Subcutaneous adipose tissue (tissue), 4 donors: ENCODE data around the gene SLC27A1. TPM values are rescaled to one million over a fixed set of nuclear protein-coding genes. Genes with fewer than 3 reads are reported as not detected.

ENCODE experiments used
- total RNA-seq, 4 donors: library from RNA; depleted of rRNA; stranded (reverse); fragments of >200 nt; gene quantifications; one replicate each; pipeline ENCODE4 v1.1.0, GENCODE V29; 2016
- TF ChIP-seq, protein P1 (sequence below): fragments of 450-650 bp; IDR thresholded peaks from one replicate; pipeline ENCODE4 v1.5.1; 2016; ENCODE audit warnings: low read depth, mild to moderate bottlenecking, control low read depth, antibody characterized with exemption, moderate library complexity

Gene SLC27A1
- total RNA-seq, 4 donors from 2014 or later, result 15.0 to 66.5 (median 36.6) TPM

DNA sequence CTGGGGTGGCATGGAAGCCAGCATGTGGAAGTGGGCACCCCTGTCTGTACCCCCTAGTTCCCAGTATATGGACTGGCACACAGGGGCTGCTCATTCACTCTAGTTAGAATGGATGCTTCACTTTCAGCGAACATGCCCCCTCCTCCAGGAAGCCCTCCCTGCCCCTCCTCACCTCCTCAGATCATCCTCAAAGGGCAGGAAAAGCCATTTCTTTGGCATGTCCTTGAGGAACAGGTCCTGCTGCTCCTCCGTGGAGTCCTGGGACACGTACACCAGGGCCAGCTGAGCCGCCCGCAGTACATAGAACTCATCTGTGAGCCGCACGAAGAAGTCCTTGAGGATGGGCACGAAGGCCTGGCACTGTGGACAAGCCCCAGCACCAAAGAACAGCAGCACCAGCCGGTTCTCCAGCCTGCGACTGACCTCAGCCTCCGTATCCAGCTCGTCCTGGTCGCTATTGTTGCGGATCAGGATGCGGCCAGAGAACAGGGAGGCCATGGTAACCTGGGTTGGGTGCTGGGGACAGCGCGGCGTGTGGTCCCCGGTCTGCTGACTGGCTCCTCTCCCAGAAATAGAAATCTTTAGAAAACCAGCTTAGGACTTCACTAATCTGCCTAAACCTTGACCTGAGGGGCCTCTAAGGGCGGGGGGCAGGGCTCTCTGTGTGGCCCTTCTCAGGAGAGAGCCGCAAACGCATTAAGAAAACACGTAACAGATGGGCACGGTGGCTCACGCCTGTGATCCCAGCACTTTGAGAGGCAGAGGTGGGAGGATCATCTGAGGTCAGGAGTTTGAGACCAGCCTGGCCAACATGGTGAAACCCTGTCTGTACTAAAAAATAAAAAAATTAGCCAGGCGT, 9.7 kb upstream of the SLC27A1 start, which contains the start of gene NXNL1:
TSS of gene NXNL1 (minus strand) at position 555 of the 859 bp plus-strand sequence. CDS start at position 498, 57 bp downstream.
- TF ChIP-seq, protein P1, sequence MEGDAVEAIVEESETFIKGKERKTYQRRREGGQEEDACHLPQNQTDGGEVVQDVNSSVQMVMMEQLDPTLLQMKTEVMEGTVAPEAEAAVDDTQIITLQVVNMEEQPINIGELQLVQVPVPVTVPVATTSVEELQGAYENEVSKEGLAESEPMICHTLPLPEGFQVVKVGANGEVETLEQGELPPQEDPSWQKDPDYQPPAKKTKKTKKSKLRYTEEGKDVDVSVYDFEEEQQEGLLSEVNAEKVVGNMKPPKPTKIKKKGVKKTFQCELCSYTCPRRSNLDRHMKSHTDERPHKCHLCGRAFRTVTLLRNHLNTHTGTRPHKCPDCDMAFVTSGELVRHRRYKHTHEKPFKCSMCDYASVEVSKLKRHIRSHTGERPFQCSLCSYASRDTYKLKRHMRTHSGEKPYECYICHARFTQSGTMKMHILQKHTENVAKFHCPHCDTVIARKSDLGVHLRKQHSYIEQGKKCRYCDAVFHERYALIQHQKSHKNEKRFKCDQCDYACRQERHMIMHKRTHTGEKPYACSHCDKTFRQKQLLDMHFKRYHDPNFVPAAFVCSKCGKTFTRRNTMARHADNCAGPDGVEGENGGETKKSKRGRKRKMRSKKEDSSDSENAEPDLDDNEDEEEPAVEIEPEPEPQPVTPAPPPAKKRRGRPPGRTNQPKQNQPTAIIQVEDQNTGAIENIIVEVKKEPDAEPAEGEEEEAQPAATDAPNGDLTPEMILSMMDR, result no peak

DNA sequence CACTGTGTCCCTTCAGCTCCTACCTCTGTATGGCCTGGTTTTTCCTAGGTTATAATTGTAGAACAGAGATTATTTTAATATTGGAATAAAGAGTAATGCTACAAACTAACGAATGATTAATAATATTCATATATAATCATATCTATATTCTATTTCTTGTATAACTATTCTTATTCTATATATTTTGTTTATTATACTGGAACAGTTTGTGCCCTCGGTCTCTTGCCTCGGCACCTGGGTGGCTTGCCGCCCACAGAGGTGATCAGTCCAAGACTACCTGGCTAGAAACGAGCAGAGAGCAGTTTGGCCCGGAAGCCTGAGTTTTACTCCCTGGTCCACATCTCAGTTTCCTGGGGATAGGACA, 3.9 kb upstream of the SLC27A1 start:
- TF ChIP-seq, protein P1, result no peak

DNA sequence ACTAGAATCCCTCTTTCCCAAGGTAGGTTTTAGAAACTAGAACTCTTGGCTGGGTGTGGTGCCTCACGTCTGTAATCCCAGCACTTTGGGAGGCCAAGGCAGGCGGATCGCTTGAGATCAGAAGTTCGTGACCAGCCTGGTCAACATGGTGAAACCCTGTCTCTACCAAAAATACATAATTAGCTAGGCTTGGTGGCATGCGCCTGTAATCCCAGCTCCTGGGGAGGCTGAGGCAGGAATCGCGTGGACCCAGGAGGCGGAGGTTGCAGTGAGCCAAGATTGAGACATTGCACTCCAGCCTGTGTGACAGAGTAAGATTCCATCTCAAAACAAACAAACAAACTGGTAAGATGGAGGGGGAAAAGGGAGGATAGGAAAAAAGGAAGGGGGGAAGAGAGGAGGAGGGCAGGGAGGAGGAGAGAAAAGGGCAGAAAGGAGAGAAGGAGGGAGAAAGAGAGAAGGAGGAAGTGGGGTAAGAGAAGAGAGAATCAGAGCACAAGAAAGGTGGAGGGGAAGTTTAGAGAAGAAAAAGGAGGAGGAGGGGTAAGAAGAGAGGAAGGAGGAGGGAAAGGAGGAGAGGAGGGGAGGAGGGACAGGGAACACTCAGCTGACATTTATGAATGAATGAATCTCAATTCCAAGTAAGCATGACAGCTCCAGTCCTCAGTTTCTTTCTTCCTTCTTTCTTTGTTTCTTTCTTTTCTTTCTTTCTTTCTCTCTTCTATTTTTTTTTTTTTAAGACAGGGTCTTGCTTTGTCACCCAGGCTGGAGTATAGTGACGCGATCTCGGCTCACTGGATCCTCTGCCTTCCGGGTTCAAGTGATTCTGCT, 2.6 kb upstream of the SLC27A1 start:
- TF ChIP-seq, protein P1, result no peak

DNA sequence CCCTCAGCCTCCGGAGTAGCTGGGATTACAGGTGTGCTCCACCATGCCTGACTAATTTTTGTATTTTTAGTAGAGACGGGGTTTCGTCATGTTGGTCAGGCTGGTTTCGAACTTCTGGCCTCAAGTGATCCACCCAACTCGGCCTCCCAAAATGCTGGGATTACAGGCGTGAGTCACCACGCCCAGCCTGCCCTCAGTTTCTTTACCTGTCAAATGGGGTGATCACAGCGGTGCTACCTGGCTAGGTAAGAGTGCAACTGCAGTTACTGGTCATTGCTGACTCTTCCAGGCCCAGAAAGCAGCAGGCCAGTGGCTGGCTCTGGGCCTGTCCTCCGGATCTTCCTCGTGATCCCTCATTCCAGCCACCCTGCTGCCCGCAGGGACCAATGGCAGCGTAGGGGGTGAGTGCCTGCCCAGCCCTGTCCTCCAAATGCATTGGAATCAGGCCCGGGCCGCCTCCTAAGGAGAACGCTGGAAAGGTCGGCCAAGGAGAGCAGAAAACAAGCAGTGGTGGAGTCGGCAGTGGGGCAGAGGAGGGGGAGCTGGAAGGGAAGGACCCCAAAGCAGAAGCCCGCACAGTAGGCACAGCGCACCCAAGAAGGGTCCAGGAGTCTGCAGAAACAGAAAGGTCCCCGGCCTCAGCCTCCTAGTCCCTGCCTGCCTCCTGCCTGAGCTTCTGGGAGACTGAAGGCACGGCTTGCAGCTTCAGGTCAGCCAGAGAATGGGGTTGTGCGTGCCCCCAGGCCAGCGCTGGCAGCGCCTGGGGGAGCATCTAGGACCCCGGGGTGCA, 1.8 kb upstream of the SLC27A1 start:
- TF ChIP-seq, protein P1, result no peak

DNA sequence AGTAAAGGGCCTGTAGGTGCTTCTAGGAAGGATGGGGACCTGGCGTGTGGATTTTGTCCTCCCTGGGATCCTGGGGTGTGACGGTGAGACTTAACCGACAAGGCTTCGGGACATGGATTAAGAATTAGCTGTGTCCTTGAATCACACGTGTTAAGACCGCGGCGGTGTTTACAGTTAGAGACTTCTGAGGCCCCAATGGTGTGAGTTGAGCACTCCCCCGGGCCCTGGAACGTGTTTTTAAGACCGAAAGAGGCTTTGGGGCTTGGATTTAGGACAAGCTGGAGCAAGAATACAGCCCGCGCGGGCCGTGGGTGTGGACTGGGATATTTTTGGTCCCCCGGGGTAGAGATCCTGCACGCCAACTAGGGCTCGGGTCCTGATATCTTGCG, 1.2 kb upstream of the SLC27A1 start:
- TF ChIP-seq, protein P1, result no peak

DNA sequence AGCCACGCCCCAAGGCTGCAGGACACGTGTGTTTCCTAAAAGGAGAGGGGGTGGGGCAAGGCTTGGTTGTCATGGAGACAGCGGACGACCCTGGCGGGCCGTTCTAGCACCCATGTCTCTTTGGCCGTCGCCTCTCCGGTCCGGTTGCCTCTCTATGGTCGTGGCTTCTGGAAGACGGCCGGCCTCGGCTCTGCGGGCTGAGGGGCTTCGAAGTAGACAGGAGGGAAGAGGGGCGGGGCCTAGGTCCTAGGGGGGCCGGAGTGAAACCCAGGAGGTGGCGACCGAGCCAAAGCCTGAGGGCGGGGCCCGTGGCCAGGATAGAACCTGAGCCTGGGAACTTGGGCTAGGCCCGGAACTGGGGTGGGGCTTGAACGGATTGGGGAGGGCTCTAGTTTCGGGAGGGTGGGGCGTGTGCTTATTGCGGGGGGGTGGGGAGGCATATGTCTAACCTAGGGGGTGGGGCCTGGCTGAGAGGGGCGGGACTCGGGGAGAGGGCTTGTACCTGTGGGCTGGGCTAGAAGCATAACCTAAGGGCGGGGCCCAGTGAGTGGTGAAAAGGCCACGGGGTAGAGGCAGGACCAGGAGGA, 750 bp upstream of the SLC27A1 start:
- TF ChIP-seq, protein P1, result no peak
